Gastroesophageal sphincter (tissue), 3 donors: ENCODE results near the gene FKTN.

Experiments
- CTCF ChIP-seq, 4 experiments: fragments of 200-600 bp in 2 of 4; fragments of 450-650 bp in 2 of 4; sonication (generic) in 1 of 4; IDR thresholded peaks; one replicate each; pipeline ENCODE4 v1.5.1; 2017 to 2019; ENCODE audit warnings: antibody characterized with exemption in 4 of 4, mild to moderate bottlenecking in 2 of 4, moderate library complexity in 2 of 4
- POLR2A ChIP-seq, 2 donors: fragments of 450-650 bp; IDR thresholded peaks; one replicate each; pipeline ENCODE4 v1.6.1; 2017; ENCODE audit warnings: antibody characterized with exemption in 2 of 2, mild to moderate bottlenecking in 2 of 2, moderate library complexity in 1 of 2

- no peak for TF ChIP-seq CTCF (IDR thresholded peaks at IDR 0.05)
- no peak for TF ChIP-seq POLR2A (IDR thresholded peaks at IDR 0.05)
Observed at GRCh38 chr9:105632807-105633206, 74.9 kb downstream of the FKTN start.
